Esophagus muscularis mucosa (tissue), 4 donors: ENCODE measurements around the gene SDR9C7.

Source experiments
- EP300 ChIP-seq: sonication (generic); formaldehyde crosslinking; IDR thresholded peaks from one replicate; pipeline ENCODE4 v1.6.1; 2017; ENCODE audit warnings: antibody characterized with exemption
- POLR2A ChIP-seq: fragments of 450-650 bp; IDR thresholded peaks from one replicate; pipeline ENCODE4 v1.6.1; 2017; ENCODE audit warnings: antibody characterized with exemption, moderate library complexity, mild to moderate bottlenecking, low read depth
- POLR2AphosphoS5 ChIP-seq, 2 donors: sonication (generic); formaldehyde crosslinking; IDR thresholded peaks; one replicate each; pipeline ENCODE4 v1.6.1; 2017; ENCODE audit warnings: antibody characterized with exemption in 2 of 2
- TF ChIP-seq, protein P1 (sequence below), 3 experiments: fragments of 200-600 bp in 2 of 3; fragments of 450-650 bp in 1 of 3; sonication (generic) in 2 of 3; IDR thresholded peaks; one replicate each; pipeline ENCODE4 v1.5.1; 2017 to 2019; ENCODE audit warnings: antibody characterized with exemption in 3 of 3, mild to moderate bottlenecking in 2 of 3, moderate library complexity in 1 of 3

- TF ChIP-seq POLR2A = no peak
- TF ChIP-seq, protein P1, sequence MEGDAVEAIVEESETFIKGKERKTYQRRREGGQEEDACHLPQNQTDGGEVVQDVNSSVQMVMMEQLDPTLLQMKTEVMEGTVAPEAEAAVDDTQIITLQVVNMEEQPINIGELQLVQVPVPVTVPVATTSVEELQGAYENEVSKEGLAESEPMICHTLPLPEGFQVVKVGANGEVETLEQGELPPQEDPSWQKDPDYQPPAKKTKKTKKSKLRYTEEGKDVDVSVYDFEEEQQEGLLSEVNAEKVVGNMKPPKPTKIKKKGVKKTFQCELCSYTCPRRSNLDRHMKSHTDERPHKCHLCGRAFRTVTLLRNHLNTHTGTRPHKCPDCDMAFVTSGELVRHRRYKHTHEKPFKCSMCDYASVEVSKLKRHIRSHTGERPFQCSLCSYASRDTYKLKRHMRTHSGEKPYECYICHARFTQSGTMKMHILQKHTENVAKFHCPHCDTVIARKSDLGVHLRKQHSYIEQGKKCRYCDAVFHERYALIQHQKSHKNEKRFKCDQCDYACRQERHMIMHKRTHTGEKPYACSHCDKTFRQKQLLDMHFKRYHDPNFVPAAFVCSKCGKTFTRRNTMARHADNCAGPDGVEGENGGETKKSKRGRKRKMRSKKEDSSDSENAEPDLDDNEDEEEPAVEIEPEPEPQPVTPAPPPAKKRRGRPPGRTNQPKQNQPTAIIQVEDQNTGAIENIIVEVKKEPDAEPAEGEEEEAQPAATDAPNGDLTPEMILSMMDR (IDR thresholded peaks at IDR 0.05) = no peak
- TF ChIP-seq EP300 = no peak
- no peak for TF ChIP-seq POLR2AphosphoS5 (IDR thresholded peaks at IDR 0.05)
Observed at GRCh38 chr12:56983386-56983785, 49.2 kb upstream of the SDR9C7 start.
